NCI-H2227 (cell line): ENCODE data around the gene PRELP.
A peak's percentile ranks its signal among the peaks of the same experiment; 100 is the strongest.

Source experiments
- DNase-seq: peaks from one replicate; lab custom pipeline; 2025; ENCODE audit not compliant: unreplicated experiment; lab: John Stamatoyannopoulos, UW

PRELP gene

GRCh38 chr1:203476216-203476814, 709 bp downstream of the PRELP start:
- DNase-seq, result no peak

GRCh38 chr1:203477748-203478147, 2.1 kb downstream of the PRELP start:
- DNase-seq, result no peak

- no peak for DNase-seq
These were observed 2.6 kb downstream of the PRELP start for GRCh38 chr1:203478231-203478630.

DNA sequence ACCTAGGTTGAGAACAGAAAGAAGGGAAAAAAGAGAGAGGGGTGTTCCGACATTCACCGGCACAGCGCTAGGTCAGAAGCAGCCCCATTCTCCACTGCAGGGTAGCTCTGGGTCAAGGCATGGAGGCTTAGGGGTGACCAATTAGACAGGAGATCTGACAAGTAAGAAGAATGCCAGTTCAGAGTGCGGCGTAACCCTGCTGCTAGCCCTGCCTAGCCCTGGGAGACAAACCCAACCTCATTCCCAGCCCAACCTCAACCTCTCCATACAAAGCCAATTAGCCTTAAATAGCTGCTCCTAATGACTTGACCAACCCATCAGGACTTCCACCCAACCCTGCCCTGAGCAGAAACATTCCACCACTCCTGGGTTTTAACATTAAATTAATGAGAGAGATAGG, 3.4 kb downstream of the PRELP start:
- DNase-seq, result no peak

GRCh38 chr1:203479646-203480045, 4.0 kb downstream of the PRELP start:
- DNase-seq, result no peak

DNA sequence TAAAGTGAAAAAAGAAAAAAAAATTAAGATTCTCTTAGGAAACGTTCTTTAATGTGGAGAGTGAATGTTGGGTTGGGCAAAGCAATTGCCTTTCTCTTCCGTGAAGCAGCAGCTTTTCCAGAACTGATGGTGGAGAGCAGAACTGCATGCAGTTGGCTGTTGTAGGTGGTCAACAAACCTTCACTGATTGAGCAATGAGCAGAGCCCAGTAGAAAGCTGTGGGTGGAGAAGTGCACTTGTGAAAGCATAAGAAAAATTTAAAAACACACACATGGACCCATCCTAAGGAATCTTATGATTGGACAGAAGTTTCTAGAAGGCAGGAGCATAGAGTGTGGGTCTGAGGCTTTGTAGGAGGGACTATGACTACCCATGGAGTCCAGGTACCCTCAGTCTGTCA, 4.5 kb downstream of the PRELP start:
- no peak for DNase-seq

DNA sequence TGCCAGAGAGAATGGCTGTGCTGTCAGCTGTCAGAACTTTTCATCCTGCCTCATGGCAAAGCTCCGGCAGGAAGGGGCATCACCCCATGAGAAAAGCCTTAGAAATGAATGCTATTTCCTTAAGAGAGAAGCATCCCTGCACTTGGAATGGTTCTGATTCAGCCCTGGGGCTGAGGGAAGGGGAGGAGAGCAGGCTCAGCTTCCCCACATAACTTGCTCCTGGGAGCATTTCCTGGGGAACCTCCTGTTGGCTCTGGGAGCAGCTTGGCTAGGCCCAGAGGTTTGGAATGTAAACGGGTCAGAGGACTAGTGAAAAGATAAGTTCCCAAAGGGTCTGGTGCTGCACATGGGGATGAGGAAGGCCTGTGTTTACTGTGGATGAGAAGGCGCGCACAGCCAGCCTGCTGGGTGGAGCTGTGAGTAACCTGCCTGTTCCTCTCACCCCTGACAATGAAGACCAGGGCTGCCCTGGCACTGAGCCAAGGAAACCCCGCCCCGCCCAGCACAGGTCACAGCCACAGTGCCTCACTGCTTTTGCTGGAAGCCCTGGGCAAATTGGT, 5.0 kb downstream of the PRELP start:
- peak; percentile 79 for DNase-seq

- DNase-seq, result no peak
These were observed 5.6 kb downstream of the PRELP start for GRCh38 chr1:203481196-203481595.

- no peak for DNase-seq
These were observed 11.2 kb downstream of the PRELP start for GRCh38 chr1:203486618-203487370.

- no peak for DNase-seq
These were observed 12.9 kb downstream of the PRELP start for GRCh38 chr1:203488539-203488938.

DNA sequence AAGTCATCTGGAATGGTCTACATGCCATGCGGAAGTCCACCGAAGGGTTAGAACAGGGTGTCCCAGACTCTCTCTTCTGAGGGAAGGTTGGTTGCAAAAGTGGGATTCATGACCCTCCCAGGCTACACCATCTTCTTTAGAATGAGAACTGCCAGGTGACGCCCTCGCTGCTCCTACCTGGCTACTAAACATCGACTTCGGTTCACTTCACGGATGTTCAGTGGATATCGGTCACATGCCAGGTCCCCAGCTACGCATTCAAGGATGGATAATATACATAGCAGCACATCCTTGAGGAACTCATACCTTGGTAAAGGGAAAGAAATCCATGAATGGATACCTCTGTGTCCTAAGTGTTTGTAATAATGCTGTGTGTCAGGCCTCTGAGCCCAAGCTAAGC, 15.0 kb downstream of the PRELP start:
- no peak for DNase-seq

DNA sequence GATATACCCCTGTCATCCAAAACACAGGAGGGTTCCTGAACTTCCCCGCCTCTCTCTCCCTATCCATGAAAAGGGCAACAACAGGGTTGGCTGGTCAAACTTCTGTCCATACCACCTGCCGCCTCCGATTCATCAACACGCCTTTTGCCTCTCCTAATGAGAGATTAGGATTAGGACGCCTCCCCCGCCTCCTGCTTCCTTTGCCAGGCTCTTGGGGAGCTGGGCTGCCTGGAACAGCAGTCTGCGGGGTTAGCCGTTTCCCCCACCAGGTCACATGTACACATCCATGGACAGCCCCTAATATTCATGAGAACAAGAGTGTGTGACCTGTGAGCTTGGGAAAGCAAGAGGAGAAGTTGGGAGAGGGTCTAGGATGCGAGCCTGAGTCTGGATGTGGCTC, 16.1 kb downstream of the PRELP start:
- no peak for DNase-seq

GRCh38 chr1:203492082-203492747, 16.6 kb downstream of the PRELP start:
- peak; percentile 29 for DNase-seq

DNA sequence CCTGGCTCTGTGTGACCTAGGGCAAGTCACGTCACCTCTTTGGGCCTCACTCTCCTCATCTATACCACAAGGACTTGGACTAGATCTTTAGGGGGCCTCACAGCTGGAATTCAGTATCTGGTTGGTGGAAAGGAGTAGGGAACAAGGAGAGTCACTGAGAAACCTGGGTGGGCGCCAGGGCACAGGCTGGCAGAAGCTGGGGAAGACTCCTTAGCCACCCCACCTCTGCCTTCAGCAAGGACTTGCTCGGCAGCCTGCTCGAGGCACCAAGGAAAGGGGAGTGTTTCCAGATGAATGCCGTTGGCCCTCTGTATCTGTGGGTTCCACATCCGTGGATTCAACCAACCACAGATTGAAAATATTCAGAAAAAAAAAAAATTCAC, 17.1 kb downstream of the PRELP start:
- no peak for DNase-seq

DNA sequence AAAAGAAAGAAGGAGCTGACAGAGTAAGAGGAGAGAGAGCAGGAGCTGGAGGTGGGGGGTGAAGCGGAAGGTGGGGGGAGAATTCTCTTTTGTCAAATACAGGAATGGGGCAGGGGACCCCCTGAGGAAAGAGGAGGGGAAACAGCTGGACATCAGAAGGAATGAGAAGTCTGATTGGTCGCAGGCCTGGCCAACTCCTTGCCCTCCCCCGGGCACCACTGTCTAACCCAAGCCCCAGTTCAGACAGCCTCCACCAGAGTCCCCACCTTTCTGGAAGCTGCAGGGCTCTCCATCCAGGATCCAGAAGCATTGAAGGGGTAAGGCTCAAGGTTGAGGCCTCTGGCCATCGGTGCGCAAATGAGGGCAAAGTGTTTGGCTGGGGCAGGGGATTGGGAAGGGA, 18.3 kb downstream of the PRELP start, which contains the start of gene OPTC:
Gene OPTC, plus strand, starts transcription at position 253 of the 400 bp plus-strand sequence. CDS start 1,853 bp downstream, outside the sequence.
- no peak for DNase-seq

DNA sequence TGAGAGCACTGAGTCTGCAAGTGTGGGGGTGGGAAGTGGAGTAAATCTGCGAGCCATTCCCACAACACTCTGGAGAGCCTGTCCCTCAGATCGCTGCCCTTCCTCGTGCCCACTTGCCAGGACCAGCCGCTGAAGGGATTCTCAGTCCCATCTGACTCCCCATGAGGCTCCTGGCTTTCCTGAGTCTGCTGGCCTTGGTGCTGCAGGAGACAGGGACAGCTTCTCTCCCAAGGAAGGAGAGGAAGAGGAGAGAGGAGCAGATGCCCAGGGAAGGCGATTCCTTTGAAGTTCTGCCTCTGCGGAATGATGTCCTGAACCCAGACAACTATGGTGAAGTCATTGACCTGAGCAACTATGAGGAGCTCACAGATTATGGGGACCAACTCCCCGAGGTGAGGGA, 20.2 kb downstream of the PRELP start:
- no peak for DNase-seq

DNA sequence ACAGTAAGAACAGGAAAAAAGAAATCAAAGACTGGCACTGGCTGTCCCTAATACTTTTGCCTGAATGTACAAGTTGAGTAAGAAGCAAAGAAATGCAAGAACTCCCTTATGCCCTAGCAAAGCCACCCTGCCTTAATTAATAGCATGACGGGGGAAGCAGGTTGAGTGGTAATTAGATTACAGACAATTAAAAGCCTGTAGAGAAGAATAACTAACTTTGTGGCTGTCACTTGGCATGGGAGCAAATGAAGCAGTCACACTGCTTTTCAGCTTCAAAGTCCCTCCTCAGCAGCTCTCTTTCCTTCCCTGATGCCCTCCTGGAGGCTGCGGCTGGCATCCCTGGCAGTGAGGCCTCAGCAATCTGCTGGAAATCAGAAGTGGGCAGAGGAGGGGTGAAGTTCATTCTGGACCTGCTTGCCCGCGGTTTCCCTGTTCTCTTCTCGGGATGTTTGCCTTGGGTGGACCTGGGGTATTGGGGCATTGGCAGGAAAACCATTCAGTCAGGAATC, 21.7 kb downstream of the PRELP start:
- DNase-seq, result no peak

DNA sequence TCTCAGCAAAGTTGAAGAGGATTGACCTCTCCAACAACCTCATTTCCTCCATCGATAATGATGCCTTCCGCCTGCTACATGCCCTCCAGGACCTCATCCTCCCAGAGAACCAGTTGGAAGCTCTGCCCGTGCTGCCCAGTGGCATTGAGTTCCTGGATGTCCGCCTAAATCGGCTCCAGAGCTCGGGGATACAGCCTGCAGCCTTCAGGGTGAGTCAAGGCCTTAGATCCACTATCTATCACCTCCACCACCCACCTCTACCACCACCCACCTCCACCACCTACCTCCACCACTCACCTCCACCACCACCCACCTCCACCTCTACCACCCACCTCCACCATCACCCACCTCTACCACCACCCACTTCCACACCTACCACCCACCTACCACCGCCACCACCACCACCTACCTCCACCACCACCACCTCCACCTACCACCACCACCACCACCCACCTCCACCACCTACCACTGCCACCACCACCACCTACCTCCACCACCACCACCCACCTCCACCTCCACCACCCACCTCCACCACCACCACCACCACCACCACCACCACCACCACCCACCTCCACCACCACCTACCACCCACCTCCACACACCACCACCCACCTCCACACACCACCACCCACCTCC, 24.2 kb downstream of the PRELP start:
- DNase-seq, result no peak

- DNase-seq, result no peak
These were observed 24.7 kb downstream of the PRELP start for GRCh38 chr1:203500279-203500678.

GRCh38 chr1:203503836-203504235, 28.2 kb downstream of the PRELP start:
- DNase-seq, result no peak
